Activated CD8-positive, alpha-beta memory T cell treated with anti-CD3 and anti-CD28 coated beads for 48 hours (primary cell): ENCODE measurements around the gene MNS1.
"Not testable (repeated sequence)": the region's sequence is repeated elsewhere in the genome, so short reads cannot be mapped to it uniquely, and the experiment has no call there.

ENCODE experiments used
- DNase-seq, 3 experiments: peaks; one replicate each; pipeline ENCODE4 v3.0.0-alpha.2; 2020; ENCODE audit warnings: low read depth in 2 of 3, low spot score in 2 of 3

MNS1 gene

DNA sequence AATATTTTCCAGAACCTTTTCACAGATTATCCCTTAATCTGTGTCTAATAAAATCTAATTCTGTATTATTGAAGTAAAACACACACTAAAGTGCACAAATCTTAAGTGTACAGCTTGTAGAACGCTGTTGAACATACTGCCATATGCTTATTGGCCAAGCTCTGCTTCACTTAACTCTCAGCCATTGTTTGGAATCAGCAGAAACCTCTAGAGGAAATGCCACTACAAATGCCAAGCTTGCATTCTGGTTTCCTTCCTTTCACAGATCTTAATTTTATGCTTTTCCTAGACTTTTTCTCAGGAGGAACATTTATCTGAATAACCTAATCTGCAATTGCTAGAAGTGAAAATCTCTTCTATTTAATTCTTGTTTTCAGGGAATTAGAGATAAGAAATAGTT lies 10.1 kb downstream of the MNS1 start:
- no peak for DNase-seq

DNA sequence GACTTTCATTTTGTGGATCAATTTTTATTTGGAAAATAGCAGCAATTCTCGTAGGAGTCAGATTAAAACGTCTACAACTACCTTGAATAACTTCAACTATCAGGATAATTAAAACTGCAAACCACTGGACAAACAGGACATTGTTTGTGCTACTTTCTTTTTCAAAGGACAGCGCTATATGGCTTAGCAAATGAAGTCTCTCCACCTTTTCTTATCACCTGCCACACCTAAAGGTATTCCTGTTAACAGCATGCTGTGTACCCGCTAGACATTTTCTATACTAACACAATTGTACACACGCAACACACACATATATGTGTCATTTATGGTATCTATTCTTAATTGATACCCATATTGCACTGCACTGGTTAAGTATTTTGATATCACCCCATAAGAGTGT lies 19.2 kb downstream of the MNS1 start:
- DNase-seq = no peak

DNA sequence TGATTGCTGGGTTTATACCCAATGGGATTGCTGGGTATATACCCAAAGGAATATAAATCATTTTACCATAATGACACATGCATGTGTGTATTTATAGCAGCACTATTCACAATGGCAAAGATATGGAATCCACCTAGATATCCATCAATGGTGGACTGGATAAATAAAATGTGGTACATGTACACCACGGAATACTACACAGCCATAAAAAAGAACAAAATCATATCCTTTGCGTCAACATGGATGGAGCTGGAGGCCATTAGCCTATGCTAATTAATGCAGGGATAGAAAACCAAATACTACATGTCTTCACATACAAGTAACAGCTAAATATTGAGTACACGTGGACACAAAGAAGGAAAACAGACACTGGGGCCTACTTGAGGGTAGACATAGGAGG lies 22.6 kb downstream of the MNS1 start:
- no peak for DNase-seq

DNA sequence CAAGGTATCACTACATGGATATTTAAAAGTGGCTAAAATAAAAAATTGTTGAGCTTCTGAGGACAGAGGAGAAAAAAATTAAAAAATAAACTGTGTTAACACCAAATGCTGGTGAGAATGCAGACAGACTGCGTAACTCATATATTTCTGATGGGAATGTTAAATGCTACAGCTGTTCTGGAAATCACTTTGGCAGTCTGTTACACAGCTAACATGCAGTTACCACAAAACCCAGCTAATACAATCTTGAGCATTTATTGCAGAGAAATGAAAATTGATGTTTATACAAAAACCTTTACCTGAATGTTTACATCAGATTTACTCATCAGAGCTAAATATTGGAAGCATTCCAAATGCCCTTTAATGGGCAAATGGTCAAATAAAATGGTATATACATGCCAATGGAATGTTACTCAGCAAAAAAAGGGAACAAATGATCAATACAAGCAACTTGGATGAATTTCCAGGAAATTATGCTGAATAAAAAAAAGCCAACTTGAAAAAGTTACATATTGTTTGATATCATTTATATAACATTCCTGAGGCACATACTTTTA lies 24.6 kb downstream of the MNS1 start:
- DNase-seq = no peak

DNA sequence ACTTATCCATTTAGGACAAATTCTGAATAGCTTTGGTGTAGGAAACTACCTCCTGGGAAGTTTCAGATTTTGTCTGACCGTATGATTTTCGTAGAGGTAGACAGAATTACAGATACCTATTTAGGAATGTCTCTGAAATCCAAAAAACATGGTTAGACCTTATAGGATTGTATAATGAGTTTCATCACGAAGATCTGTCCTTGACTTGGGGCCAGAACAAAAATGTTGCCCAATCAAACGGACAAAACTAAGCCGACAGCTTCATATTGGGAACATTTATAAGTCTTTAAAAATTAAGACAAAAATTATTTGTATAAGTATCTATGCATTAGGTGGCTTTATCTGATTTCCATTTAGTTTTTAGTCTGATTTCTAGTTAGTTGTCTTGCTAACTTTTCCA lies 32.6 kb downstream of the MNS1 start:
- DNase-seq = no peak

DNA sequence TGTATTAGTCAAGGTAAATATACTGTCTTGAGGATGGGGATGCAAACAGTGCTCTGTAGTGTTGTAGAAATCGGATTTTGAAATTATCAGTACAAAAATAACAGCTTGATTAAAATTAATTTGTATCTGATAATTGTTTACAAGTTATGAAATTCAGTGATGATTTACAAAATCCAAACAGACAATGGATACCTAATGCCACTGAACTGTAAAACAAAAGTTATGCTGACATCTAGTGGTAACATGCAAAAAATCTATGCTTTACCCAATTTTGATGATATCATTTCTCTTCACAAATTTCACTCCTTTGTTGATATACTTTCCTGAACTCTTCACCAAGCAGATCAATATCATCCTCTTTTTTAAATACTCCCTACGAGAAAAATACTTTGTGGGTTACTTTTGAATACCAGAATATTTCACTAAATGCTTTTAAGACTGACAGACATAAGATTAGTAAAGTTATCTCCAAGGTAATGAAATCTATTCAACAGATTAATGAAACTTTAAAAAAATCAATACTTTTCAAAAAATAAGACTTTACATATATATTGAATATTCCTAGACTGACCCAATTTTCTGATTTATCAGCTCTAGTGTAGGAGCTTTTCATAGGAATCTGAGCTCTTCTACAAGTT lies 36.0 kb downstream of the MNS1 start:
- DNase-seq = no peak

DNA sequence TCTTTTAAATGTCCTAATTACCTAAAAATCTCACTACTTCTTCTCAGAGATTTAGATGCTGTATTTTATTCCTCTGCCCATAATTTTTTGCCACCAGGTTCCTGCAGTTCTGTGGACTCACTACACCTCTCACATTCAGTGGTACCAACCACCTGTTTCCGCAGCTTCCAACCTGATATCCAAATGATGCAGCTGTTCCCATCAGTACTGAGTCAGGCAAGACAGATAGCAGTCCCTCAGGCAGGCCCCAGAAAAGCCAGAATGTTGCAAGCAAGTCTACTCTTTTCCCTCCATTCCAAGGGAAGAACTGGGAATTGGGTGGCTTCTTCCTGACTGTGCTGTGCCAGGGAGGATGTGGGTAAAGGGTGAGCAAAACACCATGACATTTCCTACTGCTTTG lies 39.0 kb downstream of the MNS1 start:
- no peak for DNase-seq

DNA sequence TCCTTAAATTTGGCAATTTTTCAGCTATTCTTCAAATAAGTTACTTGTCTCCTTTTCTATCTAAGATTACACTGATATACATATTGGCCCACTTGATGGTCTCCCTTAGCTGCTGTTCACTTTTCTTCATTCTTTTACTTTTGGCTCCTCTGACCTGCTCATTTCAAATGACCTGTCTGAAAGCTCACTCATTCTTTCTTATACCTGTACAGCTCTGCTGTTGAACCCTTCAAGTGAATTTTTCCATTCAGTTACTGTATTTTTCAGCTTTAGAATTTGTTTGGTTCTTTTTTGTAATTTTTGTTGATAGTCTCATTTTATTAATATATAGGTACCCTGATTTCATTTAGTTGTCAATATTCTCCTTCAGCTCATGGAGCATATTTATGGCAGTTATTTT lies 39.7 kb downstream of the MNS1 start:
- no peak for DNase-seq

DNA sequence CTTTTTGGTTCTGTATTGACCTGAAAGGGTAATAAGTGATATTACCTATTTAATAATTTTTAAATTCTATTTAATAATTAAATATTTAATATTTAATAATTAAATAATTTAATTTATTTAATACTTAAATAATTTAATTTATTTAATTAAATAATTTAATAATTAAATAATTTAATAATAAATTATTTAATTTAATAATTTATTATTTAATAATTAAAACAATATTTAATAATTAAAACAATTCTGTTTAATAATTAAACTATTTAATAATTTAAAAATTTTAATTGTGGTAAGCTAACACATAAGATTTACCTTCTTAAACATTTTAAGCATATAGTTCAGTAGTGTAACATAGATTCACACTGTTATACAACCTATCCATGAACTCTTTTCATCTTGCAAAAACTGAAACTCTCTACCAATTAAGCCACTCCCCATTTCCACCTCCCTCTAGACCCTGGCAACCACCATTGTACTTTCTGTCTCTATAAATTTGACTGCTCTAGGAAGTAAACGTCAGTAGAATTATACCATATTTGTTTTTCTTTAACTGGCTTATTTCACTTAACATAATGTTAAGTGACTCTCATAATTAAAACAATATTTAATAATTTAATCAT lies 51.7 kb downstream of the MNS1 start:
- DNase-seq = not testable (repeated sequence)

DNA sequence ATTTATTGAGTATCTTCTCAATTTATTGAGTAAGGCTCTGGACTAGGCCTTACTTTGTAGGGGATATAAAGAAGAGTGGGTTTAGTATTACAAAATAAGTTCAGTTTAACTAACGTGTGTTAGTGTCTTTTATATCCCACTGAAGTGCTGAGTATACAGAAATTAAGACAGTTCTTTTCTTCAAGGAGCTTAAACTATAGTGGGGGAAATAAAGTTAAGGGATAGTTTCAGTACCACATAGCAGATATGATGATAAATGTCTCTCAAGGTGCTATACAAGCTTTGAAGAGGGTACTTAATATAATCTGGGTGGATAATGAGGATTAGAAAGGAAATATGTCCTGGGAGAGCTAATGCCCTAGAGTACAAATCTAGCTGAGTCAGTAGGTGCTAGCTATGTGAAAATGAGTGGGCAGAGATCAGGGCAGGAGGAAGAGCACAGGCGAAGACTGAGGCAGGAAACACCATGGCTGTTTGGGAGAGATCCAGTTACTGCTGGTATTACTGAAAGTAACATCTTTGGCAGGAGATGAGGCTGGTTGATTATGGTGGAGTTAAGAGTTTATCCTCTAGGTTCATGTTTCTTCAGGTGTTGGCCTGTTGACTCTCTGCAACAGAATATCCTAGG lies 53.7 kb downstream of the MNS1 start:
- no peak for DNase-seq

DNA sequence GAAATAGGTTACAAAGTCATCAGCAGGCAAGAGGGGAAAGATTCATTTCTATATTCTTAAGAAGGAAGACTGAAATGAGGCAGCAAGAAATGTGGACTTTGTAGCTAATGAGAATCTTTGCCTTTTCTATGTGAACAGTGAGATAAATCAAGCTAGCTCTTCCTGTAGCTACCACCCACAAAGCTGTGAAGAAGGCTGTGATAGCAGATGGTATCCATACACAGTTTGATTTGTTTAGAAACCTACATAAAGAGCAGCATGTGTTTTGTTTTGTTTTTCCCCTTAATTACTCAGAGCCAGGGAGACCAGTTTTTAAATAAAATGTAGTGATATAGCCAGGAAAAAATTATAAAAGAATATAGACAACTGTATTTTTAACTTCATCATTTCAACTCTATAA lies 54.2 kb downstream of the MNS1 start:
- DNase-seq = no peak

DNA sequence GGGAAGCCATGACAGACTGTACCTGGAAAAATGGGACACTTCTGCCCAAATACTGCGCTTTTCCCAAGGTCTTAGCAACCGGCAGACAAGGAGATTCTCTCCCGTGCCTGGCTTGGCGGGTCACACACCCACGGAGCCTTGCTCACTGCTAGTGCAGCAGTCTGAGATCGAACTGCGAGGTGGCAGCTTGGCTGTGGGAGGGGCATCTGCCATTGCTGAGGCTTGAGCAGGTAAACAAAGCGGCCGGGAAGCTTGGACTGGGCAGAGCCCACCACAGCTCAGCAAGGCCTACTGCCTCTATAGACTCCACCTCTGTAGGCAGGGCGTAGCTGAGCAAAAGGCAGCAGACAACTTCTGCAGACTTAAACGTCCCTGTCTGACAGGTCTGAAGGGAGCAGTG lies 65.7 kb downstream of the MNS1 start:
- not testable (repeated sequence) for DNase-seq

DNA sequence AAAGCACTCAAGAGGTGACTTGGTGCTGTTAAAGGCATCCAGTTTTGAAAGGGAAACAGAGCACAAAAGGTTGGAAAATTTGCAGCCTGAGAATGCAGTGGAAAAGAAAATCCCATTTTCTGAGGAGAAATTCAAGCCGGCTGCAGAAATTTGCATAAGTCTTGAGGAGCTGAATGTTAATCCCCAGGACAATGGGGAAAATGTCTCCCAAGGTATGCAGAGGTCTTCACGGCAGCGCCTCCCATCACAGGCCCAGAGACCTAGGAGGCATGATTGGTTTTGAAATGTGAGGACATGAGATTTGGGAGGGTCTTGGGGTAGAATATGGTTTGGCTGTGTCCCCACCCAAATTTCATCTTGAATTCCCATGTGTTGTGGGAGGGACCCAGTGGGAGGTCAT lies 67.6 kb downstream of the MNS1 start:
- not testable (repeated sequence) for DNase-seq

DNA sequence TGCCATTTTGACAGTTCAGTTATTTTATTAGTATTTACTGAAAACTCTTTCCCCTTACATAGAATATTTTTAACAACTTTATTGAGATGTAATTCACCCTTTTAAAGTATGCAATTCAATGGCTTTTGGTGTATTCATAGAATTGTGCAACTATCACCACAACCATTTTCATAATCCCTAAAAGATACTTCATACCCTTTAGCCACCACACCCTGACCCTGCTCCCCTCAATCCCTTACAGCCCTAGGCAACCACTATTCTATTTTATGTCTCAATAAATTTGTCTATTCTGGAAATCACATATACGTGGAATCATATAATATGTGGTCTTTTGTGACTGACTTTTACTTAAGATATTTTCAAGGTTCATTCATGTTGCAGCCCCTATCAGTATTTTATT lies 70.0 kb downstream of the MNS1 start:
- DNase-seq = no peak

DNA sequence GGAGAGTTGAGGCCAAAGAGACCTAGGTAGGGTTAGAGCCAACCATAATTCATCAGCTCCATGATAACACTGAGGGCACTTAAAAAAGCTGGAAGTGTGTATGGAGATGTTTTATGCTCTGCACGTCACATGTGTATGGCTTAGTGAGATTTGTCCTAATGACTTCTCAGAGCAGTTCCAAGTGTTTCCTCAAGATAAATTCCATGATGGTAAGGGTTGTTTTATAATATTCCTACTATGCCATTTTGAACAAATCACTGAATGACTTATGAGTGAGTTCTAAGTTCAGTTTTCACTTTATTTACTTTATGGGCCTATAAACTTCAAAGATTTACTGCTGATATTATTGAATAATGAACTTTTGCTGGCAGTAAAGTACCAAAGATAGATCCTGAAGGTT lies 71.7 kb downstream of the MNS1 start:
- no peak for DNase-seq

DNA sequence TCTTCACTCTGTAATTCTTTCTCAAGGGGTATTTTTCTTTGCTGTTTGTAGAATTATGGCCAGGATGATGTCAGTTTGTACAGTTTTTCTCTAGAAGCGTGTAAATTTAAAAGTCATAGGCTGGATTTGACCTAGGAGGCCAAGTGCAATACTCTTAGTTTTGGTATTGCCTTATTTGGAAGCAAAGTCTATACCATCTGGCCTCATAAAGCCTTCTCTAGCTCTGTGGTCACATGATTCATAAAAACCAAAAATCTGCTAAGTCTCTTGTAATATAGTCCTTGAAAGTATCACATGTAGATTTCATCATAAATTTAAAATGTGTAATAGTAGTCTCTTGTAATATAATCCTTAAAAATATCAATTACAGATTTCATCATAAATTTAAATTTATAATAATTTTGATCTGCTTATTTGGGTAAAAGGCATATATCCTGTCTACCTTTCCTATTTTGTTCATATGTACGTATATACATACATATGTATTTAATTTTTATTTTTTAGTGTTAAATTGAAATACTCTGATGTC lies 74.1 kb downstream of the MNS1 start:
- no peak for DNase-seq

DNA sequence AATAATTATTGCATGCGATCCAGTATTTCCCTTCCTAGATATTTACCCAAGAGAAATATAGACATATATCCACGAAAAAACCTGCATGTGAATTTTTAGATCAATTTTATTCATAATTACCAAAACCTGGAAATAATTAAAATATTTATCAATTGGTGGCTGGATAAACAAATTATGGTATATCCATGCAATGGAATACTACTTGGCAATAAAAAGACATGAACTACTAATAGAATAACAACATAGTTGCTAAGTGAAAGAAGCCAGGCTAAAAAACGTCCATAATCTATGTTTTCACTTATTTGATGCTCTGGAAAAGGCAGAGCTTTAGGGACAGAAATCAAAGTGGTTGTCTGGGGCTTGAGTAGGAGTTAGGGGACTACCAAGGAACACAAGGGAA lies 79.0 kb downstream of the MNS1 start:
- no peak for DNase-seq

DNA sequence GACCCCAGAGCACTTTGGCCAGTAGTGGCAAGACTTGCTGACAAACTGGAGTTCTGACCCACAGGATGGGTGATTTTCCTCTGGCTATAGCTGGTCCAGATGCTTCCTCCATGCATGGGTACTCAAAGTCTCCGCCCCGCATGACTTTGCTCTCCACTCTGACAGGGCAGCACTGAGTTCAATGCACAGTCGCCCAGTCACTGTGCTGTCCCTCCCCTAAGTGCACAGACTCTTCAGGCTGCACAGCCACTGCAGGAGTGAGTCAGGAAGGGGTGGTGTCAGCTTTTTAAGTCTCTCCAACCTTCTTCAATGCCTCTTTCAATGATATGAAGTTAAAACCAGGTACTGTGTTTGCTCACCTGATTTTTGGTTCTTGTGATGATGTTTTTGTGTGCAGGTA lies 81.9 kb downstream of the MNS1 start:
- DNase-seq = no peak
